Activated T-helper 17 cell treated with anti-CD3 and anti-CD28 coated beads, Interleukin-2, amount 50 U/mL, for 72 hours (primary cell): ENCODE measurements around the gene GNAO1. TPM values are rescaled to one million over a fixed set of nuclear protein-coding genes. Genes with fewer than 3 reads are reported as not detected.

ENCODE experiments used
- ATAC-seq: fragments of 150-1000 bp; cut with Tn5 transposase; replicated peaks from 2 replicates; pipeline ENCODE4 v1.10.0; 2021; ENCODE audit warnings: mild to moderate bottlenecking, moderate library complexity
- H3K27ac Mint-ChIP-seq: one replicate; pipeline ENCODE4 v1.8.0; 2022; ENCODE audit warnings: mixed read lengths
- H3K27me3 Mint-ChIP-seq: one replicate; pipeline ENCODE4 v1.8.0; 2022; ENCODE audit warnings: mixed read lengths
- H3K36me3 Mint-ChIP-seq: one replicate; pipeline ENCODE4 v1.8.0; 2022; ENCODE audit warnings: low read depth, mild to moderate bottlenecking, mixed read lengths
- H3K4me1 Mint-ChIP-seq: one replicate; pipeline ENCODE4 v1.8.0; 2022; ENCODE audit warnings: mixed read lengths
- H3K4me3 Mint-ChIP-seq: one replicate; pipeline ENCODE4 v1.8.0; 2022; ENCODE audit warnings: mild to moderate bottlenecking, mixed read lengths
- H3K9me3 Mint-ChIP-seq: one replicate; pipeline ENCODE4 v1.8.0; 2022; ENCODE audit warnings: mixed read lengths
- total RNA-seq, 2 donors: library from RNA; stranded (reverse); gene quantifications; one replicate each; pipeline ENCODE4 v1.2.3, GENCODE V29; 2022

Gene GNAO1
- total RNA-seq, 2 donors from 2014 or later = 0.41 to 0.74 TPM

DNA sequence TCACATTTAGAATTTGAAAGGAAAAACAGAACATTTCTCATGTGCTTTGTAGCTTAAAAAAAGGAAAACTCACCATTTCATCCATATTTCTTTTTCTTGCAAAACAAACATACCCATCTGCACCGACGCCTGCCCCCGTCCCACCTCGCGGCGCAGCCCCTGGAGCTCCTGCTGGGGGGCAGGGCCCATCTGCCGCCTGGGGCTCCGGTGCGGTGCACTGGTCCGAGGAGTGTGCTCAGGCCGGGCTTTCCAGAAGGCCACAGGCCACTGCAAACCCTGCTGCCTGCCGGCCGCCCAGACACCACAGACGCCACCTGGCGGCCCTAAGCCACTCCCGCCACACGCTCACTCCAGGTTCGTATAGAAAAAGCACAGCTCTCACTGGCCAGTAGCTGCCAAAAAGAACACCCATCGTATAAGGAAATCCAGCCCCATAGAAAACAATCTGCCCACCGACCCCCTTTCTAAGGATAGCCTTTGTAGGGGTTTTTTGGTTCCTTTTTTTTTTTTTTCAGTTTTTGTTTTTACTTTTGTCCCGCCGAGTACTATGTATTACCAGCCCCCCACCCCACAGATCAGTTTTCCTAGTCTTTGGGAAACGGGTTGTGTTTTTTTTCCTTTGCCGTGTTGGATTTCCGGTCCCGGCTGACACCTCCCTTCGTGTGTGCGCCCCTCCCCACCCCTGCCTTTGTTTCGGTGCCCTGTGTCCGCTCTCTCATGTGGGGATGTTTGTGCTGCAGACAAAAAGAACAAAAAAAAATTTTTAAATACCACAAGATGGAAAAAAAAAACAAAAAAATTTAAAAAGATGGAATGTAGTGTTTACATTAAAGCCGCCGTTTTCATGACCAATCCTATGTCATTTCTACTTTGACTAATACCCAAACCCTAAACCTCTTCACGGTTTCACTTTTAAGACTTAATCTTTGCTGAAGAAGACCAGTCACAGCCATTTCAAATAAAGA lies 165.3 kb downstream of the GNAO1 start:
- Mint-ChIP-seq H3K4me3 (peak overlapping the region; percentile 88), H3K27me3 (no peaks in the 10 kb centered on the region), H3K9me3 (no peaks in the 10 kb centered on the region), H3K36me3 (peaks cover 19% of the 10 kb centered on the region), H3K4me1 (peaks cover 11% of the 10 kb centered on the region), H3K27ac (peak overlapping the region; percentile 98)
- ATAC-seq = peak; percentile 87

DNA sequence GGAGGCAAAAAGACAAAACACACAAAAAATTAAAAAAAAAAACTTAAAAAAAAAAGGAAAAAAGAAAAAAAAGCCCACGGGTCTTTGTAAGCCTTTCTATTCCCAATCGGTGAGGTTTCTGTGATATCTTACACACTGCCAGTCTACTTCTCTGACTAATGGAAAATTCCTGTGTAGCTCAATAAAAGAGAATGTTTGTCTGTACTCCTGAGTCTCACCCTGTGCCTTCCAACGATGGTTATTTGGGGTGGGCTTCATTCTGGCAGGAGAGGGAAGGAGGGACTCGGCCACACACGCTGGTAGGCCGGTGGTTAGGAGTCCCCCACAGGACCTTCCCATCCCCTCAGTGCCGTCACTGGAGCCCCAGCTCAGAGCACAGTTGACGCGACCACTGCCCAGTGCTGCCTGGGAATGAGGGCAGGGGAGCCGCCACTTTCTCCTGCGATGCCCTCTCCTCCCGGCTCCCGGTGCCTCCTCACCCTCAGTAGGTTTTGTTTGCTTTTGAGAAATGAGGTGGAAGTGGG lies 166.0 kb downstream of the GNAO1 start:
- Mint-ChIP-seq H3K4me1 (peaks cover 11% of the 10 kb centered on the region), H3K27ac (peak overlapping the region; percentile 98), H3K36me3 (peaks cover 26% of the 10 kb centered on the region), H3K9me3 (no peaks in the 10 kb centered on the region), H3K4me3 (peak overlapping the region; percentile 88), H3K27me3 (no peaks in the 10 kb centered on the region)
- peak; percentile 59 for ATAC-seq

DNA sequence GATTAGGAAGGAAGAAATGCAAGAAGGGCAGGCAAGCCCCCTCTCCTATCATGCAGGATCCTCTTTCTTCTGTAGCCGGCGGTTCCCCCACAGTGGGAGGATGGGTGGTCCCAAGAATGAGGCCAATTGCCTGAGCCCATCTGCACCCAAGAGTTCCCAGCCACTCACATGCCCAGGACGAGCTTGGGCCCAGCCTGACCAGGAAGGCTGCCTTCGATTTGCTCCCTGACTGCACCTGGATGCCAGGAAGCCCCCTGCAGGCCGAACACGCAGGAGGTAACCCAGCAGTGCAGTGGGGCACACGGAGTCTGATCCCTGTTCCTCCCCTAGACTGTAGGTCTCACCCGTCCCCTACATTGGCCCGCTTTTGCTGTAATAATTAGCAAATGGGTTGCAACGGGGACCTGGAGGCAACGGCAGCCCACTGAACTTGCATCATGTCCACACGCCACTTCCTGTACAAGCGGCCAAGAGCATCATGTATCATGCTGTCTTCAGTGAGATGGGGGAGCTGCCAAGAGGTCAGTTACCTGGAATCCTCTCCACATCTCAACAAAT lies 166.6 kb downstream of the GNAO1 start:
- Mint-ChIP-seq H3K9me3 (no peaks in the 10 kb centered on the region), H3K27me3 (no peaks in the 10 kb centered on the region), H3K27ac (peak overlapping the region; percentile 98), H3K4me1 (peaks cover 11% of the 10 kb centered on the region), H3K36me3 (peaks cover 32% of the 10 kb centered on the region), H3K4me3 (peak overlapping the region; percentile 88)
- ATAC-seq = no peak

DNA sequence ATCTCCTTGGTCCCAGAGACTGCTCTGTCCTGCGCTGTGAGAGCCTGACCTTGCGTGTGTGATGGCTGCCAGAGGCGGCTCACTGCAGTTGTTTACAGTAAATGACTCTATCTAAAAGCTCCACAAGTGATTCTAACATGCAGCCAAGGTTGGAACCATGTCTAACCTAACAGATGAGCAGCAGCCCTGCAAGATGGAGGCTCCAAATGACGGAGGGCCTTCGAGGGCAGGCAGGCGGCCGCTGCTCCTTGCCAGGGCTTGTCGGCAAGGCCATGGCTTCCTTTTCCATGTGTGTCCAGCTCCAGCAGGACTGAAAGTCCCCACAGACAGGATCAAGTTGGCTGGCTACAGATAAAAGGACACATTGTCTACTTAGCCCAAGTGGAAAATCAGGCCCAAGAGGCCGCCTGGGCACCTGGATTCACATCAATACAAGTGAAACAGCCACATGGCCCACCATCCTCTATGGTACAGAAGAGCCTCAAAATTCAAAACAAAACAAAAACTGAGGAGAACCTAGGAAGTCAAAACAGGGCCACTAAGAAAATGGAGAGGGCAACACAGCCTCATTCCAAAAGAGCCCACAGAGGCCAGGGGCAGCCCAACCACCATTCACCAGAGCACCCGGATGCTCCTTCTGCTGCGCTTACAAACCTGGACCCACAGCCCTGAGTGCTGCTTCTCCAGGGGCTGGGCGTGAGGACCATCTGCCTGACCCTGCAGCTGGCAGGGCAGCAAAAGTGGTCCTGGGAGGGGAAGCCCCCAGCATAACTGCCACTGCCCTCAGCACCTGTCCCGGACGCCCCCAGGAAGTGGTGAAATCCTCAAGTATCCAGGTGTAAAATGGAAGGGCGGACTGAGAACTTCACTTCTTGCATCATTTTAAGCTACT lies 169.1 kb downstream of the GNAO1 start:
- Mint-ChIP-seq H3K27ac (peak overlapping the region; percentile 13), H3K4me1 (peaks cover 11% of the 10 kb centered on the region), H3K9me3 (no peaks in the 10 kb centered on the region), H3K27me3 (no peaks in the 10 kb centered on the region), H3K36me3 (peaks cover 57% of the 10 kb centered on the region), H3K4me3 (no peak overlapping the region)
- no peak for ATAC-seq

DNA sequence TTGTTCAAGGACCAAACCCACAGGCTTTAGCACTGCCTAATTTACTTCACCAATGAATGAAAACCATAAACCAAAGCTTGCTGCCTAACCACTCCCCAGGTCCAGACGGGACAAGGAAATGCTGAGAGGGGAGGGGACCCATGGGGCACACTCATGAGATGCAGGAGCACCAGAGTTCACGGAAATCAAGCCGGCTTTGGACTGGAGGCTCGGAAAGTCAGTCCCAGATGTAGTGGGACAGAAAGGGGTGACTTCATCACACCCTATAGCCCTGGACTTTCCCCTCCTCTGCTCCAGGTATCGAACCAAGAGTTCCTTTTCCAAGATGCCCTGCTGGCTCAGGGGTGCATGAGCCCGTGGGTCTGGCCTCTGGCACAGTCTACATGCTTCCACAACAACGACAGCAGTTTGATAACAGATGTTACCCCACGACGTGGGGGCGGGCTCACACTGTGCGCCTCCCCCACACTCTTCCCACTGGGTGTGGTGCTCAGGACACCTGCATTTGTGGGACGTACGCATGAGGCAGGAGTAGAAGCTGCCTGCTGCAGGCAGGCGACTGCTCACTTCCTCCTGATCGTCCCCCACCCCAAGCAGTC lies 170.9 kb downstream of the GNAO1 start:
- no peaks in the 10 kb centered on the region for H3K9me3 Mint-ChIP-seq
- peaks cover 54% of the 10 kb centered on the region for H3K36me3 Mint-ChIP-seq
- no peak overlapping the region for H3K4me3 Mint-ChIP-seq
- ATAC-seq = no peak
- peaks cover 4% of the 10 kb centered on the region for H3K4me1 Mint-ChIP-seq
- H3K27ac Mint-ChIP-seq = peak overlapping the region; percentile 12
- no peaks in the 10 kb centered on the region for H3K27me3 Mint-ChIP-seq

DNA sequence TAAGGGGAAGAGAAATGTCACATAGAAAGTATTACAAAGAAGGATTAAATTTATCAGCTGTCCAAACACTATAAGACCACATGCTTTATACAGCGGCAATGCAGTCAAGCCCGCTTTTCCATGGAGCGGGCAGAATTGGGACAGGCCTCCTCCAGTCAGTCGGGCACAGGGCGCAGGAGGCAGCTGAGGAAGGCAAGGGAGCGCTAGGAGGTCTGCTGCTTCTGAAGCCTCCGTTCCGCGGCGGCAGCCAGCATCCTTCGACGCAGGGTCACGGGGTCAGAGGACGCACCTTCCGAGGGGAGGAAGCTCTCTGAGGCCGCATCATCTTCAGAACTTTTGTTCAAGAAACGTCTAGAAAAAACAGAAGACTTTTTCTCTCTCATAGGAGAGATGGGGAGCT lies 171.4 kb downstream of the GNAO1 start:
- H3K4me3 Mint-ChIP-seq = no peak overlapping the region
- no peaks in the 10 kb centered on the region for H3K27me3 Mint-ChIP-seq
- no peaks in the 10 kb centered on the region for H3K9me3 Mint-ChIP-seq
- ATAC-seq = no peak
- peak overlapping the region; percentile 12 for H3K27ac Mint-ChIP-seq
- no peaks in the 10 kb centered on the region for H3K4me1 Mint-ChIP-seq
- peaks cover 60% of the 10 kb centered on the region for H3K36me3 Mint-ChIP-seq

- ATAC-seq = no peak
- no peaks in the 10 kb centered on the region for H3K9me3 Mint-ChIP-seq
- no peaks in the 10 kb centered on the region for H3K27me3 Mint-ChIP-seq
- H3K36me3 Mint-ChIP-seq = peaks cover 65% of the 10 kb centered on the region
- no peaks in the 10 kb centered on the region for H3K4me1 Mint-ChIP-seq
- no peak overlapping the region for H3K27ac Mint-ChIP-seq
- no peak overlapping the region for H3K4me3 Mint-ChIP-seq
Observed at GRCh38 chr16:56363181-56363716, 172.0 kb downstream of the GNAO1 start.

DNA sequence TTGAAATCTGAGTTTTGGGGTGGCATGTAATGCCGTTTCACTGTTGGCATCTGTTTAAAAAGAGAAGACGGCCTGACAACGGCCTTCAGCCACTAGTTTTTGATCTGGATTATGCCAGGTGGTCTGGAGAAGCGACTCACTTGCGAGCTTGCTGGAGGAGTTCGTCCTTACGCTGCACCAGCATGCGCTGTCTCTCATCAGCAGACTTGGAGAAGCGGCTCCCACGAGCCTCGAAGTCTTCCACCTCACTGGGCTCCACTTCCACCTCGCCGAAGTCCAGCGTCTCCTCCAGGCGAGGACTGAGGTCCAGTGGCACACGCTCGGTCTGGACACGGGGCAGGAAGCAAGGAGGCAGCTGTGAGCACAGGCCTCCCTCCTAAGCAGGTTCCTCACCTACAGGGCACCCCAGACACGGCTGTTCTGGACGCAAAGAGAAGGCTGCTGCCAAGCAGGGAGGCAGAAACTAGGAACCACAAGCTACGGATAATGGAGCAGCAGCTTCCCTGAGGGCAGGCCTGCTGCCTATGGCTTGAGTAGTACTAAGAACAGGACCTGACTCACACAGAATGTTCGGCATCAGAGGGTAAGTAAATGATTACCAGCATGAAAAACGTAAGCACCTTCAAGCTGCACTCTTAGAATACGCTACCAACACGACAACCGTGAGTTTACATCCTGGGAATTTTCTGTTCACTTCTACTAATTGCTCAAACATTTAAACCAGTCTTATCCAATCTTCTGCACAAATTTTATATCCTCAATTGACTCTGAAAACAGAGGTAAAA lies 172.7 kb downstream of the GNAO1 start:
- Mint-ChIP-seq H3K36me3 (peaks cover 73% of the 10 kb centered on the region), H3K4me3 (no peak overlapping the region), H3K9me3 (no peaks in the 10 kb centered on the region), H3K4me1 (no peaks in the 10 kb centered on the region), H3K27me3 (no peaks in the 10 kb centered on the region), H3K27ac (no peak overlapping the region)
- ATAC-seq = no peak

- no peak overlapping the region for H3K4me3 Mint-ChIP-seq
- no peak for ATAC-seq
- no peaks in the 10 kb centered on the region for H3K27me3 Mint-ChIP-seq
- H3K36me3 Mint-ChIP-seq = peaks cover 77% of the 10 kb centered on the region
- no peaks in the 10 kb centered on the region for H3K4me1 Mint-ChIP-seq
- H3K27ac Mint-ChIP-seq = no peak overlapping the region
- no peaks in the 10 kb centered on the region for H3K9me3 Mint-ChIP-seq
Observed at GRCh38 chr16:56364865-56365264, 173.6 kb downstream of the GNAO1 start.

DNA sequence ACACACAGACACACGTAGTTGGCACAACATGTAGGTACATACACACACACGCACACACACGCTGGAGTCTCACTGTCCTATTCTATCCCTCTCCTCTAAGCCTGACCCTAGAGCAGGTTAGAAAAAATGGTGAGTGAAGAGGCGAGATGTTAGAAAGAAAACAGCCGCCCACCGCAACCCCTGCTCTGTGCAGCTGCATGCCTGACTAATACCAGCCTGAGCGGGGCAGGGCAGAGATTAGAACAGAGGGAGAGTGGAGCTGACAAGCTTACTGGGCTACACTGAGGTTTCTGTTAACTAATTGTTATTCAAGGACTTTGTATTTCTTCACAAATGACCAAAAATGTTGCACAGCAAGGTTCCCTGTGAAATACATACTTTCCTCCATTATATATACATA lies 174.3 kb downstream of the GNAO1 start:
- Mint-ChIP-seq H3K27me3 (no peaks in the 10 kb centered on the region), H3K4me1 (no peaks in the 10 kb centered on the region), H3K36me3 (peaks cover 70% of the 10 kb centered on the region), H3K4me3 (no peak overlapping the region), H3K9me3 (no peaks in the 10 kb centered on the region), H3K27ac (no peak overlapping the region)
- no peak for ATAC-seq

DNA sequence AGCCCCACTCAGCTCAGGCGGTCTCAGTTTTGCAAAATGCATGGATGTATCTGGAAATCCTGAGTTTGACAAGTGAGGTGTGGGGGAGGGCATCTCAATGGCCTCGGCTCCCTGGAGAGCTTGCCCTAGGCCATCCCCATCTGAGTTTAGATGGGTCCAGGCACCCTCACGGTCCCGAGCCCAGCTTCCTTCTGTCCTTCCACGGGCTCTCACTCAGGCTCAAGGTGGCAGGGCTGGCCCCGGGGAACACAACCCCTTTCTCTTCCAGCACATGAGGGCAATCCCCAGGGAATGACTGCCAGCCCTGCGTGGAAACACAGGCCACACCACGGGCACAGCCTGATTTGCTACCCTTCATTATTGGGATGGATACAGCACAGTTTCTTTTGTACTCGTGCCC lies 175.7 kb downstream of the GNAO1 start:
- Mint-ChIP-seq H3K4me1 (peaks cover 7% of the 10 kb centered on the region), H3K36me3 (peaks cover 65% of the 10 kb centered on the region), H3K9me3 (no peaks in the 10 kb centered on the region), H3K4me3 (no peak overlapping the region), H3K27me3 (no peaks in the 10 kb centered on the region), H3K27ac (no peak overlapping the region)
- ATAC-seq = no peak

DNA sequence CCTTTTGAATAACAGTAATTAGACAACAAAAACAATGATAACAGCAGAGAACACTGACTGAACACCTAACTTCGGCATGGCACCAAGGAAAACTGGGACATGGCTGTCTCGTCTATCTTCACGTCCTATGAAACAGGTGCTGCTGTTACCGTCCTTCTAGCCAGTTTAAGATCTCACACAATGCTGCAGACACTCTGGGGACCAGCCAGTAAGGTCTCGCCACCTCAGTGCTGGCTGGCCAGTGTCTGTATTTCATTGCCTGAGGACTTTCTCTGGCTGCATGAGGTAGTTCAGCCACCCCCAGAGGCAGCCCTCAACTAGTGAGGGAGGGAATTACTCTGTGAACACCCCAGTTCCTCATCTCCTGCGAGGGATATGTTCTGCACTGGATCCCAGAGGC lies 176.5 kb downstream of the GNAO1 start:
- Mint-ChIP-seq H3K9me3 (no peaks in the 10 kb centered on the region), H3K27ac (no peak overlapping the region), H3K4me1 (peaks cover 14% of the 10 kb centered on the region), H3K36me3 (peaks cover 57% of the 10 kb centered on the region), H3K27me3 (no peaks in the 10 kb centered on the region), H3K4me3 (no peak overlapping the region)
- ATAC-seq = no peak

GRCh38 chr16:56368545-56368944 lies 177.3 kb downstream of the GNAO1 start:
- Mint-ChIP-seq H3K27me3 (no peaks in the 10 kb centered on the region), H3K27ac (peak overlapping the region; percentile 42), H3K36me3 (peaks cover 54% of the 10 kb centered on the region), H3K4me1 (peaks cover 18% of the 10 kb centered on the region), H3K9me3 (no peaks in the 10 kb centered on the region), H3K4me3 (no peak overlapping the region)
- ATAC-seq = no peak
